Right lobe of liver (tissue), 6 donors: ENCODE data around the gene DAAM1. TPM values are rescaled to one million over a fixed set of nuclear protein-coding genes. Genes with fewer than 3 reads are reported as not detected.
A peak's percentile ranks its signal among the peaks of the same experiment; 100 is the strongest.

Experiments used
- ATAC-seq, 4 donors: fragments of 200-7000 bp; cut with Tn5 transposase; one replicate each; pipeline ENCODE4 v1.9.1; 2020; ENCODE audit warnings: mild to moderate bottlenecking in 4 of 4, moderate library complexity in 4 of 4
- DNase-seq, 3 donors: peaks; one replicate each; pipeline ENCODE4 v3.0.0-alpha.2; 2020
- H3K27ac ChIP-seq, 3 donors: fragments of 200-600 bp; one replicate each; pipeline ENCODE4 v1.8.0; 2022
- H3K27me3 ChIP-seq, 2 donors: fragments of 200-600 bp; one replicate each; pipeline ENCODE4 v1.8.0; 2022
- H3K36me3 ChIP-seq, 4 donors: fragments of 200-600 bp; sonication (generic) in 1 of 4; one replicate each; pipeline versions ENCODE4 v1.5.1 to v1.8.0; 2017 to 2022; ENCODE audit warnings: control low read depth in 1 of 4
- H3K4me1 ChIP-seq, 4 donors: fragments of 200-600 bp; sonication (generic) in 1 of 4; one replicate each; pipeline versions ENCODE4 v1.5.1 to v1.8.0; 2017 to 2022; ENCODE audit warnings: control low read depth in 1 of 4
- H3K4me3 ChIP-seq, 3 donors: fragments of 200-600 bp; one replicate each; pipeline ENCODE4 v1.8.0; 2022
- H3K9me3 ChIP-seq, 4 donors: fragments of 200-600 bp; sonication (generic) in 1 of 4; one replicate each; pipeline versions ENCODE4 v1.5.1 to v1.8.0; 2017 to 2022; ENCODE audit warnings: control low read depth in 1 of 4
- CTCF ChIP-seq, 4 donors: fragments of 200-600 bp in 3 of 4; fragments of 450-650 bp in 1 of 4; IDR thresholded peaks; one replicate each; pipeline versions ENCODE4 v1.5.1 to v1.8.0; 2016 to 2022; ENCODE audit warnings: antibody characterized with exemption in 4 of 4, mild to moderate bottlenecking in 2 of 4
- POLR2A ChIP-seq: fragments of 450-650 bp; IDR thresholded peaks from one replicate; pipeline ENCODE4 v1.6.1; 2017; ENCODE audit warnings: antibody characterized with exemption, mild to moderate bottlenecking
- WGBS: methylation state at CpG from one replicate; pipeline ENCODE4 v1.1.6; 2018; ENCODE audit warnings: low coverage, low lambda C conversion rate; ENCODE audit not compliant: insufficient coverage; ENCODE audit errors: missing lambda C conversion rate; 5-methylcytosine and 5-hydroxymethylcytosine counted together
- intact Hi-C, 2 donors: fragments of 100-400 bp; cut with DNase I; formaldehyde crosslinking; loops; one replicate each; pipeline versions ENCODE4 v1.11.2 to v1.14.1; 2022
- total RNA-seq, 6 experiments: library from RNA; depleted of rRNA in 2 of 6; stranded (reverse); fragments of >200 nt in 2 of 6; fragmentation: NEBNext Ultra II Directional in 3 of 6; extraction: Animal tissue kit (Norgen Biotek cat#: 25700) in 3 of 6; gene quantifications; one replicate each; pipeline versions ENCODE4 v1.1.0 to v1.2.4, GENCODE V29; 2016 to 2023
- donor health status: DM: no; HTN: yes; CAD: no.
- donor health status: DM: no; HTN: no; CAD: no.
- donor health status: DM: no; HTN: no; CAD: no.
- donor health status: DM: no; HTN: yes; CAD: no.
- donor health status: DM: no; HTN: yes; CAD: no.

The DAAM1 gene
- total RNA-seq, 6 experiments from 2014 or later, result 17.2 to 43.6 (median 25.3) TPM

GRCh38 chr14:59253527-59253926 is 65.1 kb downstream of the DAAM1 start:
- ATAC-seq, result no peak
- H3K27me3 ChIP-seq, result no peaks in the 10 kb centered on the region
- no peak overlapping the region for H3K4me3 ChIP-seq
- H3K27ac ChIP-seq, result no peak overlapping the region
- no peak for DNase-seq
- no peaks in the 10 kb centered on the region for H3K36me3 ChIP-seq
- H3K4me1 ChIP-seq, result peaks cover 0 to 16% (median 7%) of the 10 kb centered on the region in 4 donors
- intact Hi-C loops, result no loop called here
- no peak for TF ChIP-seq POLR2A
- TF ChIP-seq CTCF (IDR thresholded peaks at IDR 0.05), result no peak
- H3K9me3 ChIP-seq, result no peaks in the 10 kb centered on the region

GRCh38 chr14:59254146-59254910 is 65.9 kb downstream of the DAAM1 start:
- no peaks in the 10 kb centered on the region for H3K36me3 ChIP-seq
- no peak for TF ChIP-seq CTCF (IDR thresholded peaks at IDR 0.05)
- no peak for TF ChIP-seq POLR2A
- H3K27ac ChIP-seq, result peak overlapping the region; percentile 12 to 60 (median 25)
- H3K4me1 ChIP-seq, result peaks cover 0 to 16% (median 7%) of the 10 kb centered on the region in 4 donors
- intact Hi-C loops, result no loop called here
- H3K27me3 ChIP-seq, result no peaks in the 10 kb centered on the region
- DNase-seq (peak in 1 of 3 donors; percentile 53), ATAC-seq (peak; percentile 64 to 81 (median 76))
- no peak overlapping the region for H3K4me3 ChIP-seq
- WGBS, result 32% methylated on average over 6 of the region's 7 CpGs
- H3K9me3 ChIP-seq, result no peaks in the 10 kb centered on the region

GRCh38 chr14:59254911-59255545 is 66.6 kb downstream of the DAAM1 start:
- DNase-seq, result no peak
- peaks cover 0 to 16% (median 7%) of the 10 kb centered on the region in 4 donors for H3K4me1 ChIP-seq
- H3K4me3 ChIP-seq, result no peak overlapping the region
- TF ChIP-seq CTCF (IDR thresholded peaks at IDR 0.05), result no peak
- no peak for TF ChIP-seq POLR2A
- H3K27me3 ChIP-seq, result no peaks in the 10 kb centered on the region
- H3K9me3 ChIP-seq, result no peaks in the 10 kb centered on the region
- intact Hi-C loops, result no loop called here
- ATAC-seq, result peak; percentile 51 to 69 (median 57)
- H3K27ac ChIP-seq, result peak overlapping the region; percentile 12 to 60 (median 25)
- no peaks in the 10 kb centered on the region for H3K36me3 ChIP-seq
- WGBS, result 62% methylated on average over 5 of the region's 5 CpGs

GRCh38 chr14:59256331-59256730 is 67.9 kb downstream of the DAAM1 start:
- no peaks in the 10 kb centered on the region for H3K9me3 ChIP-seq
- intact Hi-C loops, result no loop called here
- DNase-seq (no peak), ATAC-seq (no peak)
- peaks cover 0 to 16% (median 7%) of the 10 kb centered on the region in 4 donors for H3K4me1 ChIP-seq
- no peaks in the 10 kb centered on the region for H3K36me3 ChIP-seq
- H3K27me3 ChIP-seq, result no peaks in the 10 kb centered on the region
- H3K27ac ChIP-seq, result no peak overlapping the region
- 88% methylated on average over 1 of the region's 1 CpG for WGBS
- TF ChIP-seq CTCF (IDR thresholded peaks at IDR 0.05) (no peak), POLR2A (no peak)
- H3K4me3 ChIP-seq, result no peak overlapping the region
